K562 (cell line): ENCODE data around the gene EXOG. TPM values are rescaled to one million over a fixed set of nuclear protein-coding genes. Genes with fewer than 3 reads are reported as not detected.

ENCODE experiments used
- ATAC-seq: fragments of 200-7000 bp; cut with Tn5 transposase; 3 replicates; pipeline ENCODE4 v1.9.1; 2020; ENCODE audit warnings: moderate library complexity
- BruUV-seq: library from RNA; stranded (reverse); fragments of 400-500 nt; replicated peaks from 2 replicates; lab custom pipeline; 2021; lab: Mats Ljungman, UMichigan
- CTCF ChIA-PET: fragments of 300-600 bp; formaldehyde crosslinking; extraction: SDS; loops from one replicate; lab custom pipeline; 2021; ENCODE audit warnings: low intra/inter-chr PET ratio; lab: Yijun Ruan, JAX
- POLR2A ChIA-PET: fragments of 300-600, 350-650 bp; sonication (Branson Sonifier 250); formaldehyde crosslinking; extraction: SDS; loops from one replicate; lab custom pipeline; 2021; ENCODE audit warnings: antibody characterized with exemption, inconsistent platforms; lab: Yijun Ruan, JAX
- DNase-seq, 4 experiments: peaks; one replicate each; pipeline versions ENCODE4 v3.0.0 to v3.0.0-alpha.2; 2011 to 2018; ENCODE audit warnings: low spot score in 3 of 4, mixed read lengths in 3 of 4; ENCODE audit errors: extremely low read depth in 1 of 4
- FAIRE-seq: peaks from 2 replicates; lab custom pipeline; 2011; peaks lifted over from hg19 to GRCh38; lab: Jason Lieb, UNC
- H2AFZ ChIP-seq: 2 replicates; pipeline ENCODE4 v1.6.0; 2011; ENCODE audit warnings: low read depth, low read length, control low read depth, inconsistent platforms
- H3K27ac ChIP-seq: fragments of 200-600 bp; 3 replicates; pipeline ENCODE4 v1.8.0; 2011; ENCODE audit warnings: low read depth, mild to moderate bottlenecking, control low read depth, inconsistent platforms, low read length, moderate library complexity, mixed read lengths; ENCODE audit errors: extremely low read depth
- H3K27me3 ChIP-seq, 2 experiments: fragments of 300-600 bp in 1 of 2; 2 replicates in 1 of 2; 3 replicates in 1 of 2; pipeline versions ENCODE4 v1.6.0 to v1.8.0; 2011; ENCODE audit warnings: inconsistent platforms in 2 of 2, low read length in 2 of 2, mild to moderate bottlenecking in 1 of 2, mixed read lengths in 1 of 2, moderate library complexity in 1 of 2; ENCODE audit not compliant: control insufficient read depth in 2 of 2, insufficient read depth in 2 of 2
- H3K36me3 ChIP-seq: fragments of 300-600 bp; 3 replicates; pipeline ENCODE4 v1.8.0; 2011; ENCODE audit warnings: mild to moderate bottlenecking, low read length, inconsistent platforms; ENCODE audit not compliant: control insufficient read depth, insufficient read depth
- H3K4me1 ChIP-seq, 2 experiments: fragments of 200-600 bp in 1 of 2; replicated peaks in 1 of 2; 2 replicates in 1 of 2; 3 replicates in 1 of 2; pipeline versions ENCODE4 v1.5.1 to v1.8.0; 2011; ENCODE audit warnings: inconsistent platforms in 2 of 2, low read length in 2 of 2, mild to moderate bottlenecking in 1 of 2, mixed read lengths in 1 of 2, moderate library complexity in 1 of 2; ENCODE audit not compliant: control insufficient read depth in 2 of 2, insufficient read depth in 2 of 2
- H3K4me2 ChIP-seq: 2 replicates; pipeline ENCODE4 v1.6.1; 2011; ENCODE audit warnings: low read length, control low read depth, inconsistent platforms, mixed read lengths; ENCODE audit not compliant: insufficient read depth
- H3K4me3 ChIP-seq: fragments of 200-600 bp; sonication (generic), shearing (Covaris generic); 2 replicates; pipeline ENCODE4 v1.5.1; 2016; ENCODE audit warnings: control low read depth, inconsistent platforms
- H3K79me2 ChIP-seq: fragments of 200-600 bp; 3 replicates; pipeline ENCODE4 v1.8.0; 2011; ENCODE audit warnings: low read length, inconsistent platforms; ENCODE audit not compliant: control insufficient read depth, insufficient read depth
- H3K9ac ChIP-seq, 2 experiments: 2 replicates each; pipeline versions ENCODE4 v1.6.0 to v1.6.1; 2011; ENCODE audit warnings: low read depth in 2 of 2, low read length in 2 of 2, control low read depth in 1 of 2, inconsistent platforms in 1 of 2, mild to moderate bottlenecking in 1 of 2, mixed read lengths in 1 of 2; ENCODE audit not compliant: insufficient read depth in 1 of 2
- H3K9me1 ChIP-seq: one replicate; pipeline ENCODE4 v1.6.0; 2011; ENCODE audit warnings: inconsistent platforms, mild to moderate bottlenecking, low read length, moderate library complexity; ENCODE audit not compliant: control insufficient read depth, insufficient read depth
- H3K9me3 ChIP-seq: replicated peaks from 2 replicates; pipeline ENCODE4 v1.5.1; 2011; ENCODE audit warnings: low read depth, low read length, inconsistent platforms; ENCODE audit not compliant: control insufficient read depth, insufficient read depth
- H4K20me1 ChIP-seq: replicated peaks from 2 replicates; pipeline ENCODE4 v1.6.1; 2011; ENCODE audit warnings: low read length, inconsistent platforms, mixed read lengths; ENCODE audit not compliant: control insufficient read depth, insufficient read depth
- HMGN3 ChIP-seq: IDR thresholded peaks from 2 replicates; pipeline ENCODE4 v1.6.1; 2011; ENCODE audit warnings: borderline replicate concordance, low read depth, mild to moderate bottlenecking, mixed read lengths, low read length; ENCODE audit not compliant: insufficient read length; ENCODE audit errors: extremely low read depth
- POLR2AphosphoS5 ChIP-seq: IDR thresholded peaks from 2 replicates; pipeline ENCODE4 v1.6.1; 2011; ENCODE audit warnings: mild to moderate bottlenecking, low read depth, low read length, moderate library complexity; ENCODE audit not compliant: control insufficient read depth, insufficient read depth
- ZNF263 ChIP-seq: sonication (generic); formaldehyde crosslinking; IDR thresholded peaks from 2 replicates; pipeline ENCODE4 v1.8.0; 2022; ENCODE audit warnings: mild to moderate bottlenecking, missing genetic modification reagents, borderline replicate concordance
- WGBS: fragments of 100-300 bp; shearing (Covaris generic); methylation state at CpG from one replicate; pipeline ENCODE4 v1.1.6; 2016; ENCODE audit warnings: low coverage, mixed read lengths; ENCODE audit not compliant: insufficient coverage; ENCODE audit errors: missing lambda C conversion rate; 5-methylcytosine and 5-hydroxymethylcytosine counted together
- in situ Hi-C: fragments of 300-500 bp; cut with MboI; formaldehyde crosslinking; loops from 4 replicates; pipeline ENCODE4 v1.15.0; 2018; ENCODE audit warnings: inconsistent platforms, mixed read lengths
- intact Hi-C: fragments of 100-400 bp; cut with micrococcal nuclease; formaldehyde crosslinking; loops from 2 replicates; pipeline ENCODE4 v1.14.2; 2022
- polyA plus RNA-seq, 8 experiments: library from polyadenylated mRNA; depleted of rRNA in 4 of 8; stranded (reverse) in 5 of 8; unstranded in 3 of 8; fragments of >200 nt; fragmentation: Nextera tagmentation in 2 of 8; fragmentation: Illumina TruSeq in 1 of 8; extraction: Ambion mirVana in 2 of 8; extraction: Trizol in 1 of 8; gene quantifications; 2 replicates each; pipeline versions ENCODE4 v1.2.1 to v1.2.3, GENCODE V29; 2011 to 2014; ENCODE audit warnings: inconsistent platforms in 1 of 8, missing spikeins in 1 of 8
- total RNA-seq, 7 experiments: library from RNA; depleted of rRNA in 6 of 7; stranded (reverse); fragments of >200 nt in 6 of 7; fragmentation: Illumina TruSeq in 2 of 7; extraction: Trizol in 2 of 7; gene quantifications; 2 replicates each; pipeline versions ENCODE4 v1.2.1 to v1.2.3, GENCODE V29; 2011 to 2021; ENCODE audit warnings: low replicate concordance in 1 of 7

EXOG gene
- total and polyA plus RNA-seq, 9 of the 15 experiments (the other 6 are each of a cell fraction or from before 2014, with no cell fraction given): 10.8 to 21.7 (median 14.8) TPM

DNA sequence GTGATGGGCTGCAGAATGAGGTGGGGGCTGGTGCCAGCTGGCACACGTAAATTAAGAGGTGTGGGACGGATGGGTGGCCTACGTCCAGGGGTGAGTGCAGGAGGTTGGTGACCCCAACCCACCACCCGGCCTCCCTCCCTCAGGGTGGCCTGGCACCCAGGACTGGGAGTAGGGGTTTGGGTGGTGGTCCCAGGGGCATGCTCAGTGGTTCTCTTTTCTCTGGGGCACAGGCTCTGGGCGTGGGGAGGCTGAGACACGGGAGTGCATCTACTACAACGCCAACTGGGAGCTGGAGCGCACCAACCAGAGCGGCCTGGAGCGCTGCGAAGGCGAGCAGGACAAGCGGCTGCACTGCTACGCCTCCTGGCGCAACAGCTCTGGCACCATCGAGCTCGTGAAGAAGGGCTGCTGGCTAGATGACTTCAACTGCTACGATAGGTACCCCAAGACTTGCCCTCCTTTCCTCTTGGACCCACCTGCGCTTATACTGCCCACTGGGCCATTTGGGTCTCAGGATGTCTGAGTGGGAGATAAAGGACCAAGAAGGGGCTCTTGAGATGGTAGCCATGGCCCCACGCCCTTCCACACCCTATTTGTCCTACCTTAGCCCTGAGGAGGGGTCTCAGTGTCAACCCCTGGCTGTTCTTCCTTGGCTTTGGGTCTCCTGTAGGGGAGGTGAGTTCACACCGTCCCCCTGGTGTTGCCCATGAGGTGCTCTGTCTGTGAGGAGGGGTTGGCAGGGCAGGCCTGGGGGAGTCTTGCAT is 18.9 kb upstream of the EXOG start:
- BruUV-seq: no TSS peak
- intact Hi-C loops: no loop called here
- Histone ChIP-seq H3K4me3 (no peak overlapping the region), H2AFZ (no peak overlapping the region), H3K79me2 (peaks cover 7% of the 10 kb centered on the region; the same call in 1 of the 3 replicates), H4K20me1 (peaks cover 15% of the 10 kb centered on the region), H3K9me3 (no peaks in the 10 kb centered on the region), H3K4me2 (no peak overlapping the region), H3K27me3 (no peaks in the 10 kb centered on the region), H3K9me1 (no peaks in the 10 kb centered on the region), H3K9ac (no peak overlapping the region; a peak in 1 of 4 replicates), H3K4me1 (peaks cover 0 to 6% of the 10 kb centered on the region in 2 experiments; a peak in 2 of 5 replicates), H3K36me3 (peaks cover 35% of the 10 kb centered on the region; the same call in 2 of the 3 replicates), H3K27ac (no peak overlapping the region)
- ATAC-seq (no peak), DNase-seq (no peak), FAIRE-seq (no peak)
- 78% methylated on average over 21 of the region's 21 CpGs for WGBS
- CTCF ChIA-PET: interaction anchor here (0.6 kb wide), 1 partner anchor 473 kb away, joined by 3 read pairs; no protein-coding TSS in a partner anchor
- in situ Hi-C loops: loop anchor here (10.0 kb wide), 1 partner anchor 342 kb away; the partner anchor contains the start of genes ACAA1 and MYD88
- POLR2A ChIA-PET: no interaction called here
- TF ChIP-seq HMGN3 (no peak), ZNF263 (CRISPR knock-in tag) (no peak), POLR2AphosphoS5 (no peak)
- TF ChIP-seq, all 486 proteins: peak for 0
